Aorta (tissue), 5 donors: Measurements from ENCODE around the gene TTF2. TPM values are rescaled to one million over a fixed set of nuclear protein-coding genes. Genes with fewer than 3 reads are reported as not detected.
A peak's percentile ranks its signal among the peaks of the same experiment; 100 is the strongest.

Experiments
- ATAC-seq: fragments of 200-7000 bp; cut with Tn5 transposase; one replicate; pipeline ENCODE4 v1.9.1; 2022; ENCODE audit warnings: moderate library complexity; ENCODE audit not compliant: low FRiP score
- DNase-seq, 2 donors: peaks; one replicate each; pipeline ENCODE4 v3.0.0-alpha.2; 2020
- H3K27ac ChIP-seq, 2 donors: one replicate each; pipeline ENCODE4 v1.5.1; 2013; ENCODE audit warnings: low read length in 2 of 2, mild to moderate bottlenecking in 2 of 2, moderate library complexity in 2 of 2, control low read depth in 1 of 2, inconsistent platforms in 1 of 2, low read depth in 1 of 2
- H3K27me3 ChIP-seq, 2 donors: one replicate each; pipeline ENCODE4 v1.6.1; 2013; ENCODE audit warnings: control low read depth in 1 of 2, low read length in 1 of 2, mild to moderate bottlenecking in 1 of 2, moderate library complexity in 1 of 2; ENCODE audit not compliant: insufficient read depth in 2 of 2, control insufficient read depth in 1 of 2
- H3K36me3 ChIP-seq, 2 donors: one replicate each; pipeline ENCODE4 v1.6.1; 2013; ENCODE audit warnings: control low read depth in 1 of 2, low read length in 1 of 2, mild to moderate bottlenecking in 1 of 2; ENCODE audit not compliant: insufficient read depth in 2 of 2, control insufficient read depth in 1 of 2
- H3K4me1 ChIP-seq, 2 donors: one replicate each; pipeline ENCODE4 v1.6.1; 2013; ENCODE audit warnings: low read length in 2 of 2, control low read depth in 1 of 2, mild to moderate bottlenecking in 1 of 2, moderate library complexity in 1 of 2; ENCODE audit not compliant: insufficient read depth in 2 of 2, control insufficient read depth in 1 of 2
- H3K4me3 ChIP-seq, 2 donors: one replicate each; pipeline ENCODE4 v1.5.1; 2013; ENCODE audit warnings: low read length in 2 of 2, control low read depth in 1 of 2, mild to moderate bottlenecking in 1 of 2
- H3K9me3 ChIP-seq: one replicate; pipeline ENCODE4 v1.6.1; 2013; ENCODE audit warnings: mild to moderate bottlenecking, low read length; ENCODE audit not compliant: control insufficient read depth
- WGBS, 2 donors: extraction: QIAGEN DNeasy Blood & Tissue Kit; methylation state at CpG; one replicate each; pipeline ENCODE4 v1.1.7; 2013; 5-methylcytosine and 5-hydroxymethylcytosine counted together
- intact Hi-C, 2 donors: fragments of 100-400 bp; cut with DNase I; formaldehyde crosslinking; loops; one replicate each; pipeline versions ENCODE4 v1.14.2 to v1.15.0; 2022
- long read RNA-seq, 2 donors: library from polyadenylated mRNA; unstranded; transcript quantifications; one replicate each; pipeline ENCODE4 v2.0.0, GENCODE V29; 2020 to 2021
- polyA plus RNA-seq, 2 donors: library from polyadenylated mRNA; stranded (reverse); fragments of 200-250 nt; gene quantifications; one replicate each; pipeline ENCODE4 v1.2.3, GENCODE V29; 2013
- total RNA-seq, 2 donors: library from RNA; stranded (reverse); fragmentation: NEBNext Ultra II Directional; extraction: Animal tissue kit (Norgen Biotek cat#: 25700); gene quantifications; one replicate each; pipeline ENCODE4 v1.2.1, GENCODE V29; 2021
- donor health status: healthy with polysubstance abuse.
- donor health status: Bipolar disorder and iron deficiency.
- donor health status: DM: no; HTN: no; CAD: no.
- donor health status: DM: no; HTN: no; CAD: no.
- donor health status: DM: yes; HTN: yes; CAD: no.

The TTF2 gene
- total RNA-seq = 10 to 100 TPM; 12.5 to 18.8 TPM
- polyA plus RNA-seq = 1 to 10 TPM in 1 of 2 donors, under 1 TPM in 1; 0.63 to 4.7 TPM
- long read RNA-seq, donor 1, partial matches to known transcripts = 12 of 17 reads
- long read RNA-seq, donor 1, other reads (novel, unspliced or antisense) = 5 of 17 reads
- long read RNA-seq, donor 2, full-length matches to known transcripts = 1 of 9 reads
- long read RNA-seq, donor 2, partial matches to known transcripts = 4 of 9 reads
- long read RNA-seq, donor 2, other reads (novel, unspliced or antisense) = 4 of 9 reads

DNA sequence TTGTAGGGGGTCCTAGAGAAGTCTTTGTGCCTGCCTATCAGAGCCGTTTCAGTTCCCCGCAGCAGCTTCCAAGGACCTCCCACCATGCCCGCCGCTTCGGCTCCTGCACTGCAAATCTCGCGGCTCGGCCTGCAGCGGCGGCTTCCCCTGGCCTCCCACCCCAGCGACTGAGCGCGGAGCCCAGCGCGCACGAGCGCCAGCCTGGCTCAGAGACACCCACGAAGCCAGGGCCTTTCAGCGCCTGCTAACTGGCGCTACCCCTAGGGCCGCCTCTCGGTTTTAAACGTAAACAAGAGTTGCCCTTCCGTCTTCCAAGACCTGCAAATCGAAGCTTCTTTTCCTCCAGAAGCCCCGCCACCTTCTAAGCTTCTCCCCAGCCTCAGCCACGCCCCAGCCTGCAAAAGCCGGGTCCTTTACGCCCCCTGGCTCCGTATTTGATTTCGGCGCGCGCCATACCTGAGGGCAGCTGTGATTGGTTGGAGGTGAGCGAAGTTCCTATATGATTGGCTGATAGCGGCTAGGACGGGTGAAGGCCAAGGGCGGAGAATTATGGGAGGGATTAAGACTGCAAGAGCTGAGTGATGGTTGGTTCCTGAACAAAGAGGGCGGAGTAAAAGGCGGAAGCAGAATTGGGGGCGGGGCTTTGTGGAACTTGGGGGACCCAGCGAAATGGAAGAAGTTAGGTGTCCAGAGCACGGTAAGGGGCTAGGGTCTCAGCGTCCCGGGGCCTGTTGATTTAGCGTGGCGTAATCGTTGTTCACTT lies at the start of gene TTF2:
Gene TTF2 (plus strand): TSS at position 649 of the 763 bp plus-strand sequence. CDS start 21 bp downstream, at position 670.
- Histone ChIP-seq H3K27ac (peak within 1 kb of the TSS in 1 of 2 donors; percentile 37), H3K9me3 (no peaks in the 10 kb centered on the region), H3K4me1 (no peaks in the 10 kb centered on the region), H3K27me3 (no peaks in the 10 kb centered on the region), H3K36me3 (no peaks in the 10 kb centered on the region), H3K4me3 (peak within 1 kb of the TSS; percentile 30 to 59)
- intact Hi-C loops = loop anchor here (5.0 to 10.0 kb wide), 5 partner anchors 145 to 488 kb away; partner anchors contain the start of genes CD58 (in 2 of the 2) and MAN1A2 (in 1 of the 2)
- peak; percentile 99 for ATAC-seq
- 0% methylated on average over 48 of the region's 48 CpGs for WGBS, 2 donors
- DNase-seq = peak; percentile 94 to 95

DNA sequence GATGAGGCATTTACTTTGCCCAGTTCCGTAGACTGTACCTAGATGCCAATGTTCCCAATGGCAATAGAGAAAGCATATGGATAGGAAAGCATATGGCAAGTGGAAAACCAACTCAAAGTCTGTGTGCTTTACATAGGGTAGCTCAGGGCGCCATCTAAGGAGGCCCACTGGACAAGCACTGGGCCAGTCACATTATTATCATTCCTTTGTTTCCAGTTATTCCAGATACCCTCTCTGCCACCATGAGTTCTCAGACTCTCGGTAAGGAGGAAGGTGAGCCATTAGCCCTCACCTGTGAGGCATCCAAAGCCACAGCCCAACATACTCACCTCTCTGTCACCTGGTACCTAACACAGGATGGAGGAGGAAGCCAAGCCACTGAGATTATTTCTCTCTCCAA lies 48.8 kb upstream of the TTF2 start:
- intact Hi-C loops = no loop called here
- H3K4me3 ChIP-seq = no peak overlapping the region
- H3K4me1 ChIP-seq = no peaks in the 10 kb centered on the region
- ATAC-seq (no peak), DNase-seq (no peak)
- no peaks in the 10 kb centered on the region for H3K27me3 ChIP-seq
- WGBS, 2 donors = 97 to 99% methylated on average over 3 of the region's 3 CpGs
- no peaks in the 10 kb centered on the region for H3K9me3 ChIP-seq
- no peak overlapping the region for H3K27ac ChIP-seq
- H3K36me3 ChIP-seq = no peaks in the 10 kb centered on the region

DNA sequence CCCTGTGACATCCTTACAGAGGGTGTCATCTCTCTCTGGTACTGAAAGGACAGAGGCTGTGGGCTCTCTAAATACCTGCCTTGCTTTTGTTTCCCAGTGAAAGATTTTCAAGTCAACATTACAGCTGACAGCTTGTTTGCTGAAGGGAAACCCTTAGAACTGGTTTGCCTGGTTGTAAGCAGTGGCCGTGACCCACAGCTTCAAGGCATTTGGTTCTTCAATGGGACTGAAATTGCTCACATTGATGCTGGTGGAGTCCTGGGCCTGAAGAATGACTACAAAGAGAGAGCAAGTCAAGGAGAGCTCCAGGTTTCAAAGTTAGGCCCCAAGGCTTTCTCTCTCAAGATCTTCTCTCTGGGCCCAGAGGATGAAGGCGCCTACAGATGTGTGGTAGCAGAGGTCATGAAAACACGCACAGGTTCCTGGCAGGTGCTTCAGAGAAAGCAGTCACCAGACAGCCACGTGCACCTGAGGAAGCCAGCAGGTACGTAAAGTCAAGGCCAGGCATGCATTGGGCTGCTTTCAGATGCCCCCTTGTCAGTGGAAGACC lies 46.7 kb upstream of the TTF2 start:
- intact Hi-C loops = no loop called here
- no peak overlapping the region for H3K4me3 ChIP-seq
- no peak for DNase-seq
- WGBS, 2 donors = 93 to 95% methylated on average over 5 of the region's 5 CpGs
- no peaks in the 10 kb centered on the region for H3K27me3 ChIP-seq
- H3K9me3 ChIP-seq = no peaks in the 10 kb centered on the region
- ATAC-seq = no peak
- no peak overlapping the region for H3K27ac ChIP-seq
- H3K4me1 ChIP-seq = no peaks in the 10 kb centered on the region
- no peaks in the 10 kb centered on the region for H3K36me3 ChIP-seq

DNA sequence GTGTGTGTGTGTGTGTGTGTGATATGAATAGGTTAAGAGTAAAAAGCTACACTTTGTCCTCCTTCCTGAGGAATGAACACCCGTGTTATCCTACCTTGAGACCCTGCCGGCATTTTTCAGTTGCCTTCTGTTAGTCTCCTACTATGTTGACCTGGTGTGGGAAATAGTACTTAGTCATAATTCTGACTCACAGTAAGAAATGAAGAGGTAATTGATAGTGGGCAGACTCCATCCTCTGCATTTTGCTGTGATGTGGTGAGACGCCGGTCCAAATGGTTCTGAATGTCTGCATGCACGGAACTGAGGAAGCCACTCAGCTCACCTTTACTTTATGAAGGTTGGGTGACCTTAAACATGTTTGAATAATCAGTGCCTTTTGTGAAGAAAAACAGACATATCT lies 45.9 kb upstream of the TTF2 start:
- intact Hi-C loops = no loop called here

GRCh38 chr1:117015724-117016123 lies 44.4 kb upstream of the TTF2 start:
- intact Hi-C loops = no loop called here
- 92 to 94% methylated on average over 3 of the region's 3 CpGs for WGBS, 2 donors
- Histone ChIP-seq H3K27ac (no peak overlapping the region), H3K36me3 (no peaks in the 10 kb centered on the region), H3K27me3 (no peaks in the 10 kb centered on the region), H3K9me3 (no peaks in the 10 kb centered on the region), H3K4me1 (no peaks in the 10 kb centered on the region), H3K4me3 (no peak overlapping the region)
- no peak for ATAC-seq
- DNase-seq = no peak

More for the DNA sequence above, 45.9 kb upstream of the TTF2 start:
- no peak overlapping the region for H3K4me3 ChIP-seq
- no peaks in the 10 kb centered on the region for H3K36me3 ChIP-seq
- no peaks in the 10 kb centered on the region for H3K27me3 ChIP-seq
- no peak overlapping the region for H3K27ac ChIP-seq
- H3K4me1 ChIP-seq = no peaks in the 10 kb centered on the region
- no peak for DNase-seq
- no peaks in the 10 kb centered on the region for H3K9me3 ChIP-seq
- no peak for ATAC-seq
- 95% methylated on average over 5 of the region's 5 CpGs for WGBS, 2 donors

DNA sequence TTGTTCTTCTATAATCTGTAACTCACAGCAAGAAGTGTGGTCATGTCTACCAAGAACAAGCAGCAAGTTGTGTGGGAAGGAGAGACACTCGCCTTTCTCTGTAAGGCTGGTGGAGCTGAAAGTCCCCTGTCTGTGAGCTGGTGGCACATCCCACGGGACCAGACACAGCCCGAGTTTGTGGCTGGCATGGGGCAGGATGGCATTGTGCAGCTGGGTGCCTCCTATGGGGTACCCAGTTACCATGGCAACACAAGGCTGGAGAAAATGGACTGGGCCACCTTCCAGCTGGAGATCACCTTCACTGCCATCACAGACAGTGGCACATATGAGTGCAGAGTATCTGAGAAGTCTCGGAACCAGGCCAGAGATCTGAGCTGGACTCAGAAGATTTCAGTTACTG lies 43.1 kb upstream of the TTF2 start:
- WGBS, 2 donors = 82 to 85% methylated on average over 4 of the region's 4 CpGs
- Histone ChIP-seq H3K4me3 (no peak overlapping the region), H3K4me1 (no peaks in the 10 kb centered on the region), H3K27ac (no peak overlapping the region), H3K9me3 (no peaks in the 10 kb centered on the region), H3K27me3 (no peaks in the 10 kb centered on the region), H3K36me3 (no peaks in the 10 kb centered on the region)
- no peak for DNase-seq
- intact Hi-C loops = no loop called here
- no peak for ATAC-seq

- no peaks in the 10 kb centered on the region for H3K9me3 ChIP-seq
- intact Hi-C loops = no loop called here
- ATAC-seq (no peak), DNase-seq (no peak)
- no peak overlapping the region for H3K4me3 ChIP-seq
- WGBS, 2 donors = 68 to 72% methylated on average over 3 of the region's 3 CpGs
- no peaks in the 10 kb centered on the region for H3K36me3 ChIP-seq
- H3K27ac ChIP-seq = no peak overlapping the region
- no peaks in the 10 kb centered on the region for H3K4me1 ChIP-seq
- H3K27me3 ChIP-seq = no peaks in the 10 kb centered on the region
Observed at GRCh38 chr1:117017648-117018047, 42.5 kb upstream of the TTF2 start.

DNA sequence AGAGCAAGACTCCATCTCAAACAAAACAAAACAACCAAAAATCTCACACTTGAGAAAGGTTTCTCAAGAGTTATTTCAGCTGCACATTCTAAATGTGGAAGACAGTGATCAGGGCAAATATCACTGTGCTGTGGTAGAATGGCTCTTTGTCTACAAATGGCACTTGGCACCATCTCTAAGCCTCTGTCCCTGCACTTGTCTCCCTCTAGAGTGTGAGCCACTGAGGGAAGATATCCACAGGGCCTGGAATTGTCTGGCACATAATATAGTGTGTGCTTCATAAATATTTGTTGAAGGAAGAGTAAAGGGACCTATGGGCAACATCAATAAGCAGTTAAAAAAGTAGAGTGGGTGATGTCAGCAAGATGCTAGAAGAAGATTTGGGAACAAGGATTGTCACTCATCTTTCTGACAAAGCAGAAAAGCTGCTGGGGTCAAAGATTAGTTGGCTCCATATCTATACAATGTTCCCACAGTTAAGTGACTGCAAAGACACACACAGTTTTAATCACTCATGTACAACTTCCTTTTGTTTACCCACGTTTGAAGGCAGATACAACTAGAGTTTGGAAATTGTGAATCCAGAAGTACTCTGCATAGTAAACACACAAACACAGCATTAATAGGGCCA lies 39.5 kb upstream of the TTF2 start:
- Histone ChIP-seq H3K27ac (no peak overlapping the region), H3K36me3 (no peaks in the 10 kb centered on the region), H3K9me3 (no peaks in the 10 kb centered on the region), H3K4me1 (peaks cover 0 to 4% of the 10 kb centered on the region in 2 donors), H3K27me3 (no peaks in the 10 kb centered on the region), H3K4me3 (no peak overlapping the region)
- DNase-seq = no peak
- intact Hi-C loops = no loop called here
- 78 to 82% methylated on average over 1 of the region's 1 CpG for WGBS, 2 donors
- no peak for ATAC-seq
